Transverse colon (tissue), 4 donors: ENCODE data around the gene KDM5D.

Experiments used
- CTCF ChIP-seq, 5 experiments: fragments of 200-600 bp in 3 of 5; fragments of 450-650 bp in 2 of 5; sonication (generic) in 3 of 5; IDR thresholded peaks; 1 replicate in 2 of 5; 2 replicates in 3 of 5; pipeline ENCODE4 v1.5.1; 2016 to 2017; ENCODE audit warnings: antibody characterized with exemption in 5 of 5, inconsistent platforms in 3 of 5, mild to moderate bottlenecking in 2 of 5, moderate library complexity in 1 of 5
- EP300 ChIP-seq: sonication (generic); formaldehyde crosslinking; IDR thresholded peaks from one replicate; pipeline ENCODE4 v1.6.1; 2017; ENCODE audit warnings: antibody characterized with exemption, low read depth
- POLR2AphosphoS5 ChIP-seq, 3 donors: sonication (generic); formaldehyde crosslinking; IDR thresholded peaks; one replicate each; pipeline ENCODE4 v1.6.1; 2016; ENCODE audit warnings: antibody characterized with exemption in 3 of 3

GRCh38 chrY:19743331-19743730 is 1.2 kb downstream of the KDM5D start:
- no peak for TF ChIP-seq CTCF (IDR thresholded peaks at IDR 0.05)
- no peak for TF ChIP-seq POLR2AphosphoS5 (IDR thresholded peaks at IDR 0.05)
- TF ChIP-seq EP300, result no peak
